Eye (tissue), 1 donor: ENCODE measurements around the gene CYTH3.
A peak's percentile ranks its signal among the peaks of the same experiment; 100 is the strongest.
"Not testable (repeated sequence)": the region's sequence is repeated elsewhere in the genome, so short reads cannot be mapped to it uniquely, and the experiment has no call there.

Source experiments
- DNase-seq: peaks from one replicate; pipeline ENCODE4 v3.0.0-alpha.2; 2015

Gene CYTH3

DNA sequence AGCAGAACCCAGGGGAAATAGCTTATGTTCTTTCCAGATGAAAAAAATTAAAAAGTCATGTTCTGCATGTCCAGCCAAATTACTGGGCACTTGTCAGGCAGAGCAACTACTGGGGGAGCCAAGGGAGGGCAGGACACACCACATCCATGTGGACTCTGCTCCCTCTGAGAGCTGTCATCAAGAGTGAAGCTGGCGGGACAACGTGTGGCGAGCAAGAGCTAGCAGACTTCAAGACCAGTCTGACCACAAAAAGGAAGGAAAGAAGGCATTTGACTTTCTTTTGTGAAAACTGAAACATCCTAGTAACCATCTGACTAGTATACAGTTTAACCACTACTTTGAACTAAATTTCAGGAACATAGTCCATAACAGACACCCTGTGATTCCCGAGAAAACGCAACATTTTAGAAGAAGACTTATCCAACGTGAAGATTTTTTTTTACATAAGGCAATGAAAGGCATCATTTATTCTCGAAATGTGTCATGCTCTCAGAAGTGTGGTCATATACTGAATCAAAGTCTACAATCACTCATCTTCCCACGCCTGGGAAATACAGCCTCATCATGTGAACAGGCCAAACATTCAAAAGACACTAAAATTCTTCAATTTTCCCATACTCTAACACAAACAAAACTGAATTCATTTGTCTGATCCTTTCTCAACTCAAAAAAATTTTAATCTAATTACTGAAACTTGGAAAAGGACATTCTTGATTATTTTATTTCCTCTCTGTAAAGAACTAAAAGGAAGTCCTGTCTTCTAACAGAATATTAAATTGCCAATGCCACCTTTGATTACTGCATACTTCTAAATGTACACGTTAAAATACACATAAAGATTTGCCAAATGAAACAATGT is 15.5 kb downstream of the CYTH3 start:
- DNase-seq: no peak

DNA sequence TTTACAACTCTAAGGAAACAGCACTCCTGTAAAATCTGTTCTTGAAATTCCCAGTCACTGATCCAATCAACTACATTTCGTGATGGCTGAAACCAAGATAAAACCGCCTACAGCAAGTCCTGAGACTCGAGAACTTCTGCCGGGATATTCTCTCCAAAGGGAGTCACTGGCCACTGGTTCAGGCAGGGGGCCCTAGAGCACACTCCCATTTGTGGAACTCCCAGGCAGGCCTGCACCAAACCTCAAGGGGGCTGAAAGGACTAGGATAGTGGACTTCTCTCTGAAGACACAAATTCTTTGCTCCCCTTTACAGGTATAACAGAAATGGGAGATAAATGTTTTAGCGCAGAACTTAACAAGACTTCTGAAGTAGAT is 16.3 kb downstream of the CYTH3 start:
- no peak for DNase-seq

GRCh38 chr7:6254866-6255265 is 17.6 kb downstream of the CYTH3 start:
- DNase-seq: no peak

DNA sequence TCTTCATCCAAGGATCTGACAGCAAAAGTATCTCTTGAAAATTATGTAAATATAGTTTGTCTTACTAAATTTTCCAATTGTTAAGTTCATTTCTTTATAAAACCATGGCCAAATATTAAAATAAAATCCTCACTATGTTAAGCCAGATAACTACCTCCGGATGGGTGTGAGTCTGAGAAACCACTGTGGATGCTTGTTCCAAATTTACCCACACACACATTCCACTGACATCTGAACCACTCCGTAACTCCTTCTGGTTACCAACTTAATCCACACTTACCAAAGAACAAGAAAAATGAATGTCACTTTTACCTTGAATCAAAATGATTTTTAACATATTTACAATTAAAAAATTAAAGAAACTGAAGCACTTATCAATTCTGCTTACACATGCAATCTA is 19.7 kb downstream of the CYTH3 start:
- DNase-seq: no peak

GRCh38 chr7:6252341-6252746 is 20.1 kb downstream of the CYTH3 start:
- DNase-seq: no peak

DNA sequence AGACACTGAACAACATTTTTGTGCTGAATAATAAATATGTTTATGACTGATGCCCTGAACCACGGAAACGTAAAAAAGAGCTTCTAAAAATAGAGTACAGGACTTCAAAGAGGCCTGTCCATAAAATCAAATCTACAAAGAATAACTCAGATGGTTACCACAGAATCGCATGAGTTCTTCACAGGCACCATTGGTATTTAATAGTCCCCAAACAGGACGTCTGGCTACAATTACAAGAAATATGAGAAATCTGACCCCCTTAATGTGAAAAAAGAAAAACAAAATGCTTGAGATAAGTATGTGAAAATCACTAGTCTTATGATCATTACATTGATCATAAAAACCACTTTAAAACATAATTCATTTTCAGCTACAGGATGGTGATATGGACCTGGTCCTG is 20.8 kb downstream of the CYTH3 start:
- DNase-seq: no peak

- no peak for DNase-seq
These were observed 22.0 kb downstream of the CYTH3 start for GRCh38 chr7:6250364-6250833.

GRCh38 chr7:6249043-6249442 is 23.4 kb downstream of the CYTH3 start:
- no peak for DNase-seq

DNA sequence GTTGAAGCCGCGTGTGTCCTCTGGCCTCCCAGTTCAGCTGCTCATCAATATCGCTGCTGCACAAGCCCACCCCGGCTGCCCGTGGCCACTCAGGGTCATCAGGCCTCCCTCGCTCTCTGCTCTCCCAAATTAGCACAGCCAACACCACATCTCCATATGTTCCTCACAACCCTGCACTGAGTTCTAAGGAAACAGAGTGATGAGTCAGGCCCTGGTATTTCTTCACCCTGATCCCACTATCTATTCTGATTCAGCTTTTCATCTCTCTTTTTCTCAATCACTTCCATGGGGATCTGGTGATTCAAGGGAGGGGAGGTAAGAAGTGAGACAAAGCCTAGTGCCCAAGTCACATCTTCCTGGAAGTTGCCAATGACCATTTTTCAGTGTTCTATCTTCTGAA is 23.8 kb downstream of the CYTH3 start:
- no peak for DNase-seq

- peak; percentile 62 for DNase-seq
These were observed 26.0 kb downstream of the CYTH3 start for GRCh38 chr7:6246251-6246917.

DNA sequence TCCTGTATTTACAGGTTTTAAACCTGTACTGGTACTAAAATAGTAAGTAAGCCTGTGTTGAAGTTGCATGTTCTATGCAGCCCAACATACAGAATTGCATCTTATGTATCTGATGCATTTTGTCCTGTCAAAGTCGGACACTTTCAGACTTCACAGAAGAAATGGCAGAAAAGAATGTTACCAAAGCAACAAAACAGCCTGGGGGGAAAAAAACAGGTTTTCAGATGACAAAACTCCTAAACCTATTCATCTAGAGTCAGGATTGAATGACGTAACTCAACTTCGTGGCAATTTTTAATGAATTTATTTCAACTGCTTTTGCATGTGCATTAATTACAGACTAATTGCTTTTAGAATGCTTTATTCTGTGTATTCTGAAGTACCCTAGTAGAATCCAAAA is 28.4 kb downstream of the CYTH3 start:
- no peak for DNase-seq

DNA sequence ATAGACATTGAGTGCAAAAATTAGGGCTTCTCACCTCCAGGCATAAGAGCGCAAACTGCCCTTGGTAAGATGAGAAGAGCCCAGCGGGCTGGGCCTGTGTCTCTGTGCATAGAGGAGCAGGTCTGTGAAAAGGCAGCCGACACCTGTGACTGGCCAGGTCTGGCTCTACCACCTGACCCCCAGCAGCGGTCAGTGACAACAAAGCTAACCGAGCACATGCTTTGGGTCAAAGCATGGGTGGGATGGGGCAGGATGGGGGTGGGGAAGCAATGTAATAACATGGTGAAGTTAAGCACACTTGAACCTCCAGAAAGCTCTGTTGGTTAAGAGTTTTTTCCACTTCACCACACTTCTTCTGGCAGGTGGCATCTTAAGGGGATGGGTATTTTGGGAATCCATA is 29.3 kb downstream of the CYTH3 start:
- DNase-seq: no peak

GRCh38 chr7:6242561-6242960 is 29.9 kb downstream of the CYTH3 start:
- DNase-seq: no peak

GRCh38 chr7:6241607-6241973 is 30.8 kb downstream of the CYTH3 start:
- no peak for DNase-seq

- no peak for DNase-seq
These were observed 34.0 kb downstream of the CYTH3 start for GRCh38 chr7:6238309-6238925.

GRCh38 chr7:6237730-6238129 is 34.7 kb downstream of the CYTH3 start:
- no peak for DNase-seq

DNA sequence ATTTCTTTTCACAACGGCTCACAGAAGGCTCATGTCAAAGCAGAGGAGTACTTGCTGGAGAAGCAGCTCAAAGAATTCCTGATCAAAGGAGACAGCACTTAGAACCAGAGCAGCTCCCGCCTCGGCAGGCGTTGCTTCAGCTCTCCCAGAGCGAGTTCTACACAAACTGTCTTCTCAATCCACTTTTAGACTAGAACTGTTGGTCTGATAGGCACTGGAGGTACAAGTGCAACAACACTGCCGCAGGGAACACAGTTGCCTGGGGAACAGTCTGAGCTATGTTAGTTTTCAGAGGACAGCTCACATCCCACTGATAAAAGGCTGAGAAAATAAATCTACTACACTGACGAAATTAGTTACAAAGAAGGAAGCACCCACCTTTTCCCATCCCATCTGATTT is 35.4 kb downstream of the CYTH3 start:
- no peak for DNase-seq

- no peak for DNase-seq
These were observed 37.2 kb downstream of the CYTH3 start for GRCh38 chr7:6235029-6235871.

GRCh38 chr7:6234384-6234783 is 38.0 kb downstream of the CYTH3 start:
- DNase-seq: no peak

- DNase-seq: no peak
These were observed 39.9 kb downstream of the CYTH3 start for GRCh38 chr7:6232534-6232933.

GRCh38 chr7:6232116-6232515 is 40.3 kb downstream of the CYTH3 start:
- DNase-seq: no peak

DNA sequence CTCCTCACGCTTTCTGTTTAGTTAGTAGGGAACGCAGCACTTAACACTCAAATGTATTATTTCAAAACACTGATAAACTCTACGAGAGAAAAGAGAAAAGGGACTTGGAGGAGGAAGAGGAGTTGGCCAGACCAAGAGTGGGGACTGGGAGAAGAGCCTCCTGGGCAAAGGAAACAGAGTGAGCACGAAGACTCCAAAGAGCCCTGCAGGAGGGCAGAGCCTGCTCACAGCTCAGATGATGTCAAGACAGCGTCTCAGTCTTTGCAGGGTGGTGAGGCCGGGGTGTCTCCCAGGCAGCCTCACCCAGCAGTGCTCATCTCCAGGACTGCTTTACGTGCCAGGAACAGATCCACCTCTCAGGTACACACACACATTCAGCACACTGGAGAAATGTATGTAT is 41.2 kb downstream of the CYTH3 start:
- no peak for DNase-seq

GRCh38 chr7:6229284-6229683 is 43.1 kb downstream of the CYTH3 start:
- not testable (repeated sequence) for DNase-seq
